GM18505 (cell line): ENCODE data around the gene RAB31.

Source experiments
- ATAC-seq: cut with Tn5 transposase; IDR thresholded peaks from one replicate; pipeline ENCODE4 v1.9.1; 2021; ENCODE audit not compliant: unreplicated experiment
- POLR2A ChIP-seq: IDR thresholded peaks from 4 replicates; pipeline ENCODE4 v1.6.1; 2011; ENCODE audit warnings: borderline replicate concordance; ENCODE audit not compliant: insufficient read depth, insufficient read length; ENCODE audit errors: extremely low read depth

The RAB31 gene

GRCh38 chr18:9811978-9812377, 103.9 kb downstream of the RAB31 start:
- ATAC-seq: no peak
- no peak for TF ChIP-seq POLR2A

DNA sequence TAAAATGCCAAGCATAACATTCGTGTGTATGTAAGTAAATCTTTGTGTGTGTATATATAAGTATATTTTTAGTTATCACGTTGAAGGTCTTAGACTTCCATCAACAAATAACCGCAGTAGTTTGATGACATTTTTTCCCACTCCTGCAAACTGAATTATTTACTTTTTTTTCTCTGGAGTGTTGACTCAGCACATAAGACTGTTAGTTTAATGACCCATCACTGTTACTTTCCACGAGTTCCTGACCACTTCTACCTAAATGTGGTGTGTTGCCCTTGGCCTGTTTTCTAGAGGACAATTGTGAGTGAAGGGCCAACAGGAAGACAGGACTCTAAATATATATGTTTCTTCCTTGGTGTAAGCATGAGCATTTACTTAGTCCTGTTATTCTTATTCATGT, 106.3 kb downstream of the RAB31 start:
- no peak for TF ChIP-seq POLR2A

GRCh38 chr18:9817286-9817685, 109.2 kb downstream of the RAB31 start:
- no peak for ATAC-seq
- no peak for TF ChIP-seq POLR2A

More for the DNA sequence above, 106.3 kb downstream of the RAB31 start:
- ATAC-seq: no peak

DNA sequence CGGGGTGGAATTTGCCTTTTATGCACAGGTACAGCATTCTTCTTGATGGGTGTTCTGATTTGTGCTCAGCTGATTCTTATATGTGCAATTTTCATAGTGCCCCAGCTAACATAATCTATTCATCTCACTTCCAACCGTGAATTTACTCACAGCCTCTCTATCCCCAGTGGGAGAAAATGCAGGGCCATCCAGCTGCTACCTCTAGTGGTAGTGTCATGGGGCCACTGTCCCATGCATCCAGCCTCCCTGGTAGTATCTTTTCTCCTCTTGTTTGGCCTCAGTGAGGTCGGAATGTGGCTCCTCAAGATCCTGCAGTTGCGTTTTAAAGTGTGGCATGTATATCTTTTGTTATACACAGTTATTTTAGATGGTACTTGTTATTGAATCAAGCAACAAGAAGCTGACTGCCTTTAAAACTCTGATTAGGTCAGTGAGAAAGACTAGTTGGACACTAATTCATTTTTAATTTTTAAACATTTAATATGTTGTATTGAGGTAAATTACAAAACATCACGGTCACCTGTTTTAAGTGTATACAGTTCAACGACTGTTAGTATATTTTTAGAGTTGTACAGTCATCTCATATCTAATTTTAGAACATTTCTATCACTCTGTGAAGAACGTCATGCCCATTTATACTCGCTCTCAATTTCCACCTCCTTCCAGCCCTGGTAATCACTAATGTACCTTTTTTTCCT, 109.8 kb downstream of the RAB31 start:
- TF ChIP-seq POLR2A: no peak

DNA sequence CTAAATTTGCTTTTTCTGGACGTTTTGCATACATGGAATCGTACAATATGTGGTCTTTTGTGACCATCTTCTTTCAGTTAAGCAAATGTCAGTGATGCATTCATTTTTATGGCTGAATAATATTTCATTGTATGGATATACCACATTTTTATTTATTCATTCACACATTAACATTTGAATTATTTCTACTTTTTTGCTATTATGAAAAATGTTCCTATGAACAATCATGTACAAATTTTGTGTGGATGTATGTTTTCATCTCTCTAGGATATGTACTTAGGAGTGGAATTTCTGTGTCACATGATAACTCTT, 110.3 kb downstream of the RAB31 start:
- no peak for TF ChIP-seq POLR2A
- no peak for ATAC-seq

More for the DNA sequence above, 109.8 kb downstream of the RAB31 start:
- ATAC-seq: no peak

GRCh38 chr18:9820127-9820526, 112.0 kb downstream of the RAB31 start:
- TF ChIP-seq POLR2A: no peak
- ATAC-seq: no peak

GRCh38 chr18:9820719-9821118, 112.6 kb downstream of the RAB31 start:
- no peak for ATAC-seq
- TF ChIP-seq POLR2A: no peak

DNA sequence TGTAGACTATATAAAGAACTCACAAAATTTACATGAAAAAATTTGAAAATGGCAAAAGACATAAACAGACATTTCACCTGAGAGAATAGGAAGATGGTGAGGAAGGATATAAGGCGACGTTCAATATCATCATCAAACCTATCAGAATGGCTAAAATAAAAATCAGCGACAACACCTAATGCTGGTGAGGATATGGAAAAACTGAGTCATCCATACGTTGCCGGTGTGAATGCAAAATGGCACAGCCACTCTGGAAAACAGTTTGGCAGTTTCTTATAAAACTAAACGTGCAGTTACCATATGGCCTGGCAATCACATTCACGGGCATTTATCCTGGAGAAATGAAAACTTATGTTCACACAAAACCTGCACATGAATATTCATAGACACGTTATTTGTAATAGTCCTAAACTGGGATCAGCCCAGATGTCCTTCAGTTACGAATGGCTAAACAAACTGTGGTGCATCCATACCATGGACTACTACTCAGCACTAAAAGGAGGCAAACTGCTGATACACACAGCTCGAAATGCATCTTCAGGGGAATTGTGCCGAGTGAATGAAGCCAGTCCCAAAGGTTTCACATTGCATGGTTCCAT, 114.6 kb downstream of the RAB31 start:
- no peak for ATAC-seq

GRCh38 chr18:9823805-9824473, 115.8 kb downstream of the RAB31 start:
- TF ChIP-seq POLR2A: no peak
- ATAC-seq: no peak

More for the DNA sequence above, 114.6 kb downstream of the RAB31 start:
- no peak for TF ChIP-seq POLR2A

GRCh38 chr18:9824474-9824832, 116.4 kb downstream of the RAB31 start:
- no peak for ATAC-seq
- no peak for TF ChIP-seq POLR2A

DNA sequence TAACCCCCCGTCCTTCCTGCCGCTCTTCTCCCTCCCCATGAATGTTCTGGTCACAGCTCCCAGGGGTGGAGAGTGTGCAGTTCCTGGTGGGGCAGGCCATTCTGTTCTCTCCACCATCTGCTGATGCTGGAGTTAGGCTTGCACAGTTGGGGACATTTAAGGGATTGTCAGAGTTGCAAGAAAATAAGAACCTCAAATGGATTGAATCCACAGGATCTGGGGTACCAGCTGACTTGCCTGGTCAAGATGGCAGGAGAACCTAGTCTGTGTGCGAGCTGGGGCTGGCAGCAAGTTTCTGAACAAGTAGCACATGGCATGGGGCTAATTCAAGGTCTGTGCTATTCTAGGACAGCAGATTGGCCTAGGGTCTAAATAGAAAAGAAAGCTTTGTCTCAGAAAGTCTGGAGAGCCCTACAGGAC, 116.9 kb downstream of the RAB31 start:
- no peak for TF ChIP-seq POLR2A
- ATAC-seq: no peak

DNA sequence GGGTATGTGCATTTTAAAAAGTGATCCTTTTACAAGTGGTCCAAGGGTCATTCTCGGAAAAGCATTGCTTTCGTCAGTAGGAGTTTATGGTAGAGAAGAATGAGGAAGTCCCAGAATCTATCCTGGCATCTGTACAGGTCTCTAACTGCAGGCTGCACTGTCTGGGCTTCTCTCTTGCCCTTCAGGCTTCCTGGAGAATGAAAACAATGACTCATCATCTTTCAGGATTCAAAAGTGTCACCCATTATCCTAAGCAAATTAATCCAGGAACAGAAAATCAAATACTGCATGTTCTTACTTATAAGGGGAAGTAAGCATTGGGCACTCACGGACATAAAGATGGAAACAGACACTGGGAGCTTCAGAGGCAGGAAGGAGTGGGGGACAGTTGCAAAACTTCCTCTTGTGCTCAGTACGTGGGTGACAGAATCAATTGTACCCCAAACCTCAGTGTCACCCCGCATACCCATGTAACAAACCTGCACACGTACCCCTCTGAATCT, 117.5 kb downstream of the RAB31 start:
- ATAC-seq: no peak
- TF ChIP-seq POLR2A: no peak

DNA sequence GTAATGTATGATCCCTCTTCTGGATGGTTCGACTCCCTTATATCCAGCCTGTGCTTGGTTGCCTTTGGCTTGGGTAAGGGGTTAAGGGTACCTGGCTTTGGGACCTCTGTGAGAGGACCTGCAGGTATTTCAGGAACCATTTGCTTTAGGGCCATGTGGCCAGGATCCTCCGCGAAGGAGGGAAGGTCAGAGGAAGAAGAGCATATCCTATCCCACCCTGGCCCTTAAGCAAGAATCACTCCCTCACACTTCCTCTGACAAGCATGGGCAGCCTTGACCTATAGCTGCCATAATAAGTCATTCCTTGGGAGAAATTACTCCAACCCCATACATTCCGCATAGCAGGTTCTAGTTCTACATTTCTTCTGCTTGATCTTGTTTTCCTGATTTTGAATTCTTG, 118.6 kb downstream of the RAB31 start:
- TF ChIP-seq POLR2A: no peak
- ATAC-seq: no peak
